Measurements from ENCODE around the gene GIMAP5. TPM values are rescaled to one million over a fixed set of nuclear protein-coding genes. Genes with fewer than 3 reads are reported as not detected.

The GIMAP5 gene
- total RNA-seq, 4 donors from 2014 or later, result 20.4 to 103 (median 31.9) TPM

- no peaks in the 10 kb centered on the region for H3K4me1 ChIP-seq
- DNase-seq, result no peak
- TF ChIP-seq CTCF (IDR thresholded peaks at IDR 0.05) (peak in 1 of 4 experiments; percentile 11), POLR2A (IDR thresholded peaks at IDR 0.05) (no peak)
- H3K27ac ChIP-seq, result peak overlapping the region; percentile 69 to 72
- no peaks in the 10 kb centered on the region for H3K27me3 ChIP-seq
- H3K4me3 ChIP-seq, result peak overlapping the region in 1 of 2 donors; percentile 31
- H3K9me3 ChIP-seq, result no peaks in the 10 kb centered on the region
- intact Hi-C loops (cut with DNase I; ENCODE audit: low total_unique reads), result no loop called here
- H3K36me3 ChIP-seq, result no peaks in the 10 kb centered on the region
Observed at GRCh38 chr7:150739033-150739432, 1.8 kb downstream of the GIMAP5 start.

GRCh38 chr7:150740053-150740452 is 2.8 kb downstream of the GIMAP5 start:
- no peak for TF ChIP-seq POLR2A (IDR thresholded peaks at IDR 0.05)
- no peak for TF ChIP-seq CTCF (IDR thresholded peaks at IDR 0.05)
- peak overlapping the region in 1 of 2 donors; percentile 72 for H3K27ac ChIP-seq
- intact Hi-C loops (cut with DNase I; ENCODE audit: low total_unique reads), result no loop called here
- peak overlapping the region in 1 of 2 donors; percentile 31 for H3K4me3 ChIP-seq
- no peaks in the 10 kb centered on the region for H3K27me3 ChIP-seq
- no peaks in the 10 kb centered on the region for H3K4me1 ChIP-seq
- H3K9me3 ChIP-seq, result no peaks in the 10 kb centered on the region
- DNase-seq, result no peak
- no peaks in the 10 kb centered on the region for H3K36me3 ChIP-seq

GRCh38 chr7:150742286-150742968 is 5.2 kb downstream of the GIMAP5 start:
- H3K27ac ChIP-seq, result peak overlapping the region in 1 of 2 donors; percentile 30
- H3K4me1 ChIP-seq, result no peaks in the 10 kb centered on the region
- no peaks in the 10 kb centered on the region for H3K36me3 ChIP-seq
- TF ChIP-seq POLR2A (IDR thresholded peaks at IDR 0.05) (no peak), CTCF (IDR thresholded peaks at IDR 0.05) (no peak)
- no peak for DNase-seq
- no peaks in the 10 kb centered on the region for H3K27me3 ChIP-seq
- H3K4me3 ChIP-seq, result no peak overlapping the region
- H3K9me3 ChIP-seq, result no peaks in the 10 kb centered on the region
- intact Hi-C loops (cut with DNase I; ENCODE audit: low total_unique reads), result no loop called here

GRCh38 chr7:150744041-150744656 is 6.9 kb downstream of the GIMAP5 start:
- Histone ChIP-seq H3K4me1 (no peaks in the 10 kb centered on the region), H3K4me3 (no peak overlapping the region), H3K36me3 (no peaks in the 10 kb centered on the region), H3K27ac (no peak overlapping the region), H3K27me3 (no peaks in the 10 kb centered on the region), H3K9me3 (no peaks in the 10 kb centered on the region)
- DNase-seq, result no peak
- intact Hi-C loops (cut with DNase I; ENCODE audit: low total_unique reads), result no loop called here
- TF ChIP-seq CTCF (IDR thresholded peaks at IDR 0.05) (no peak), POLR2A (IDR thresholded peaks at IDR 0.05) (no peak)

GRCh38 chr7:150745086-150745485 is 7.9 kb downstream of the GIMAP5 start:
- no peak for DNase-seq
- Histone ChIP-seq H3K27me3 (no peaks in the 10 kb centered on the region), H3K36me3 (no peaks in the 10 kb centered on the region), H3K27ac (no peak overlapping the region), H3K9me3 (no peaks in the 10 kb centered on the region), H3K4me3 (no peak overlapping the region), H3K4me1 (no peaks in the 10 kb centered on the region)
- TF ChIP-seq POLR2A (IDR thresholded peaks at IDR 0.05) (no peak), CTCF (IDR thresholded peaks at IDR 0.05) (no peak)
- intact Hi-C loops (cut with DNase I; ENCODE audit: low total_unique reads), result no loop called here
